ELF-1 (cell line): ENCODE measurements around the gene TDP1.

Source experiments
- DNase-seq: peaks from one replicate; pipeline ENCODE4 v3.0.0-alpha.2; 2016; ENCODE audit warnings: low read depth, low spot score

The TDP1 gene

GRCh38 chr14:89955745-89956660, at the start of gene TDP1:
TDP1 (plus strand) TSS chr14:89955927; CDS start chr14:89963115, 7,188 bp downstream.
- peak; percentile 98 for DNase-seq

GRCh38 chr14:89906000-89906399, 49.7 kb upstream of the TDP1 start:
- no peak for DNase-seq

GRCh38 chr14:89907655-89908054, 48.1 kb upstream of the TDP1 start:
- no peak for DNase-seq

- no peak for DNase-seq
These were observed 46.8 kb upstream of the TDP1 start for GRCh38 chr14:89908712-89909450.

GRCh38 chr14:89909586-89909985, 46.1 kb upstream of the TDP1 start:
- no peak for DNase-seq

- DNase-seq: no peak
These were observed 45.1 kb upstream of the TDP1 start for GRCh38 chr14:89910691-89911009.

GRCh38 chr14:89911010-89911919, 44.5 kb upstream of the TDP1 start:
- DNase-seq: peak; percentile 66

GRCh38 chr14:89912221-89912620, 43.5 kb upstream of the TDP1 start:
- DNase-seq: no peak

- no peak for DNase-seq
These were observed 43.0 kb upstream of the TDP1 start for GRCh38 chr14:89912667-89913211.

- peak; percentile 61 for DNase-seq
These were observed 40.4 kb upstream of the TDP1 start for GRCh38 chr14:89915114-89915878.

GRCh38 chr14:89918721-89919120, 37.0 kb upstream of the TDP1 start:
- DNase-seq: no peak

GRCh38 chr14:89920056-89920455, 35.7 kb upstream of the TDP1 start:
- DNase-seq: no peak

GRCh38 chr14:89921346-89921745, 34.4 kb upstream of the TDP1 start:
- DNase-seq: no peak

GRCh38 chr14:89922031-89922907, 33.5 kb upstream of the TDP1 start:
- no peak for DNase-seq

- DNase-seq: no peak
These were observed 31.5 kb upstream of the TDP1 start for GRCh38 chr14:89924268-89924667.

GRCh38 chr14:89926694-89927093, 29.0 kb upstream of the TDP1 start:
- no peak for DNase-seq

GRCh38 chr14:89927186-89927865, 28.4 kb upstream of the TDP1 start:
- DNase-seq: no peak

GRCh38 chr14:89933002-89933401, 22.7 kb upstream of the TDP1 start:
- no peak for DNase-seq

GRCh38 chr14:89936654-89937185, 19.0 kb upstream of the TDP1 start:
- no peak for DNase-seq
